IMR-90 (cell line): ENCODE measurements around the gene MGAT5B. TPM values are rescaled to one million over a fixed set of nuclear protein-coding genes. Genes with fewer than 3 reads are reported as not detected.

Experiments
- ATAC-seq: fragments of 200-7000 bp; cut with Tn5 transposase; 2 replicates; pipeline ENCODE4 v1.9.1; 2020; ENCODE audit warnings: low read depth, mild to moderate bottlenecking, moderate library complexity
- BruUV-seq: library from RNA; stranded (reverse); fragments of 400-500 nt; replicated peaks from 2 replicates; lab custom pipeline; 2021; lab: Mats Ljungman, UMichigan
- CTCF ChIA-PET: fragments of 300-600 bp; formaldehyde crosslinking; extraction: SDS; loops from one replicate; lab custom pipeline; 2021; ENCODE audit warnings: antibody characterized with exemption; lab: Yijun Ruan, JAX
- POLR2A ChIA-PET: fragments of 300-600 bp; sonication (Branson Sonifier 250); formaldehyde crosslinking; loops from one replicate; lab custom pipeline; 2022; ENCODE audit warnings: antibody characterized with exemption; ENCODE audit not compliant: unreplicated experiment; lab: Charles Lee
- DNase-seq: peaks from one replicate; pipeline ENCODE4 v3.0.0; 2013
- H2AFZ ChIP-seq: replicated peaks from 2 replicates; pipeline ENCODE3; 2013; ENCODE audit warnings: low read length, mild to moderate bottlenecking; ENCODE audit not compliant: poor library complexity
- H2AK5ac ChIP-seq: 2 replicates; pipeline ENCODE4 v1.6.1; 2013; ENCODE audit warnings: low read depth, low read length, inconsistent platforms
- H2AK9ac ChIP-seq: replicated peaks from 2 replicates; pipeline ENCODE3; 2013; ENCODE audit warnings: mild to moderate bottlenecking, low read depth, low read length, moderate library complexity; ENCODE audit not compliant: poor library complexity
- H2BK120ac ChIP-seq: 2 replicates; pipeline ENCODE4 v1.6.1; 2013; ENCODE audit warnings: low read depth, low read length, inconsistent platforms
- H2BK15ac ChIP-seq: 3 replicates; pipeline ENCODE4 v1.6.1; 2013; ENCODE audit warnings: low read depth, low read length, inconsistent platforms
- H2BK20ac ChIP-seq: 2 replicates; pipeline ENCODE4 v1.6.1; 2013; ENCODE audit warnings: low read depth, mild to moderate bottlenecking, inconsistent platforms, low read length, moderate library complexity
- H2BK5ac ChIP-seq: 2 replicates; pipeline ENCODE4 v1.6.1; 2013; ENCODE audit warnings: mild to moderate bottlenecking, low read depth, low read length, inconsistent platforms; ENCODE audit not compliant: poor library complexity, severe bottlenecking
- H3K14ac ChIP-seq: replicated peaks from 2 replicates; pipeline ENCODE4 v1.6.1; 2013; ENCODE audit warnings: low read depth, low read length, inconsistent platforms
- H3K18ac ChIP-seq: 2 replicates; pipeline ENCODE4 v1.6.1; 2013; ENCODE audit warnings: low read depth, low read length, control low read depth
- H3K23ac ChIP-seq: 2 replicates; pipeline ENCODE4 v1.6.1; 2013; ENCODE audit warnings: low read depth, low read length, inconsistent platforms
- H3K27ac ChIP-seq: 2 replicates; pipeline ENCODE4 v1.5.1; 2013; ENCODE audit warnings: mild to moderate bottlenecking, control low read depth, low read length; ENCODE audit not compliant: insufficient read depth
- H3K27me3 ChIP-seq: 2 replicates; pipeline ENCODE4 v1.6.1; 2013; ENCODE audit warnings: low read length; ENCODE audit not compliant: control insufficient read depth, insufficient read depth
- H3K36me3 ChIP-seq: 2 replicates; pipeline ENCODE4 v1.6.1; 2013; ENCODE audit warnings: low read length, mixed read lengths; ENCODE audit not compliant: control insufficient read depth, insufficient read depth
- H3K4ac ChIP-seq: 2 replicates; pipeline ENCODE4 v1.6.1; 2013; ENCODE audit warnings: low read depth, low read length, inconsistent platforms
- H3K4me1 ChIP-seq: 2 replicates; pipeline ENCODE4 v1.6.1; 2013; ENCODE audit warnings: low read length, mixed read lengths; ENCODE audit not compliant: control insufficient read depth, insufficient read depth
- H3K4me2 ChIP-seq: 2 replicates; pipeline ENCODE4 v1.6.1; 2013; ENCODE audit warnings: low read depth, mild to moderate bottlenecking, control low read depth, low read length, moderate library complexity
- H3K4me3 ChIP-seq: 2 replicates; pipeline ENCODE4 v1.5.1; 2013; ENCODE audit warnings: low read depth, mild to moderate bottlenecking, control low read depth, low read length, moderate library complexity; ENCODE audit not compliant: insufficient read depth
- H3K56ac ChIP-seq: 2 replicates; pipeline ENCODE4 v1.6.1; 2013; ENCODE audit warnings: low read length, inconsistent platforms; ENCODE audit not compliant: insufficient read depth; ENCODE audit errors: extremely low read depth
- H3K79me1 ChIP-seq, 2 experiments: 2 replicates each; pipeline ENCODE4 v1.6.1; 2013; ENCODE audit warnings: low read length in 2 of 2, inconsistent platforms in 1 of 2, low read depth in 1 of 2
- H3K9ac ChIP-seq: 2 replicates; pipeline ENCODE4 v1.6.1; 2013; ENCODE audit warnings: low read depth, low read length, control low read depth
- H3K9me1 ChIP-seq: 2 replicates; pipeline ENCODE4 v1.6.1; 2013; ENCODE audit warnings: low read length, inconsistent platforms; ENCODE audit not compliant: insufficient read depth
- H3K9me3 ChIP-seq: 2 replicates; pipeline ENCODE4 v1.6.1; 2013; ENCODE audit warnings: low read length; ENCODE audit not compliant: control insufficient read depth, insufficient read depth
- H4K20me1 ChIP-seq: 2 replicates; pipeline ENCODE4 v1.6.1; 2013; ENCODE audit warnings: low read length, inconsistent platforms; ENCODE audit not compliant: insufficient read depth
- H4K5ac ChIP-seq: 2 replicates; pipeline ENCODE4 v1.6.1; 2013; ENCODE audit warnings: mild to moderate bottlenecking, low read depth, low read length, control low read depth
- H4K8ac ChIP-seq, 2 experiments: 2 replicates each; pipeline ENCODE4 v1.6.1; 2013; ENCODE audit warnings: low read depth in 2 of 2, low read length in 2 of 2, control low read depth in 1 of 2, inconsistent platforms in 1 of 2
- H4K91ac ChIP-seq: 2 replicates; pipeline ENCODE4 v1.6.1; 2013; ENCODE audit warnings: low read depth, low read length, inconsistent platforms; ENCODE audit not compliant: insufficient read depth
- BHLHE40 ChIP-seq: fragments of 150-350 bp; IDR thresholded peaks from 2 replicates; pipeline ENCODE4 v1.6.1; 2016; ENCODE audit warnings: mild to moderate bottlenecking, low read depth, low read length
- CEBPB ChIP-seq: IDR thresholded peaks from 2 replicates; pipeline ENCODE4 v1.6.1; 2012; ENCODE audit warnings: low read depth, low read length, improper control_type of control experiment
- CHD1 ChIP-seq: IDR thresholded peaks from 2 replicates; pipeline ENCODE4 v1.6.1; 2012; ENCODE audit warnings: low read depth, low read length, improper control_type of control experiment
- FOS ChIP-seq: fragments of 150-350 bp; IDR thresholded peaks from 2 replicates; pipeline ENCODE4 v1.6.1; 2016; ENCODE audit warnings: low read depth, low read length
- MAFK ChIP-seq: IDR thresholded peaks from 2 replicates; pipeline ENCODE4 v1.6.1; 2012; ENCODE audit warnings: low read depth, low read length, improper control_type of control experiment
- MAZ ChIP-seq: IDR thresholded peaks from 2 replicates; pipeline ENCODE4 v1.6.1; 2012; ENCODE audit warnings: low read depth, mild to moderate bottlenecking, low read length, improper control_type of control experiment, moderate library complexity, borderline replicate concordance
- MXI1 ChIP-seq: IDR thresholded peaks from 2 replicates; pipeline ENCODE4 v1.6.1; 2012; ENCODE audit warnings: low read depth, mild to moderate bottlenecking, low read length, moderate library complexity, borderline replicate concordance
- NFE2L2 ChIP-seq: fragments of 150-350 bp; IDR thresholded peaks from 2 replicates; pipeline ENCODE4 v1.6.1; 2016; ENCODE audit warnings: low read depth, mild to moderate bottlenecking, low read length
- POLR2A ChIP-seq: IDR thresholded peaks from 2 replicates; pipeline ENCODE4 v1.6.1; 2012; ENCODE audit warnings: mild to moderate bottlenecking, low read depth, low read length
- RAD21 ChIP-seq: IDR thresholded peaks from 2 replicates; pipeline ENCODE4 v1.6.1; 2012; ENCODE audit warnings: low read length, improper control_type of control experiment
- RCOR1 ChIP-seq: IDR thresholded peaks from 2 replicates; pipeline ENCODE4 v1.6.1; 2012; ENCODE audit warnings: mild to moderate bottlenecking, low read length, improper control_type of control experiment; ENCODE audit not compliant: insufficient replicate concordance
- RFX5 ChIP-seq: IDR thresholded peaks from 2 replicates; pipeline ENCODE4 v1.8.0; 2012; ENCODE audit warnings: low read depth, mild to moderate bottlenecking, low read length, moderate library complexity
- SMC3 ChIP-seq: fragments of 150-350 bp; IDR thresholded peaks from 2 replicates; pipeline ENCODE4 v1.6.1; 2016; ENCODE audit warnings: low read depth, mild to moderate bottlenecking, antibody characterized with exemption, low read length, moderate library complexity
- WGBS, 2 experiments: methylation state at CpG; one replicate each; pipeline versions ENCODE4 v1.1.5 to v1.1.7; 2013; ENCODE audit warnings: missing lambda C conversion rate in 2 of 2; ENCODE audit not compliant: insufficient read length in 1 of 2; ENCODE audit errors: extremely low coverage in 2 of 2; 5-methylcytosine and 5-hydroxymethylcytosine counted together
- dilution Hi-C: fragments of 300-500 bp; cut with HindIII; formaldehyde crosslinking; loops from one replicate; pipeline ENCODE4 v1.14.3; 2018; ENCODE audit warnings: low sequenced_read_pairs; ENCODE audit not compliant: unreplicated experiment
- in situ Hi-C: fragments of 300-500 bp; cut with MboI; formaldehyde crosslinking; loops from 3 replicates; pipeline ENCODE4 v1.14.3; 2019; ENCODE audit warnings: low sequenced_read_pairs, inconsistent platforms, mixed read lengths
- intact Hi-C: fragments of 100-400 bp; cut with micrococcal nuclease; formaldehyde crosslinking; loops from 2 replicates; pipeline ENCODE4 v1.10.0; 2022
- polyA plus RNA-seq, 3 experiments: library from polyadenylated mRNA; depleted of rRNA; stranded (reverse); fragments of >200 nt; gene quantifications; 2 replicates each; pipeline ENCODE4 v1.2.3, GENCODE V29; 2012; ENCODE audit warnings: low replicate concordance in 1 of 3
- total RNA-seq: library from RNA; depleted of rRNA; stranded (reverse); fragments of >200 nt; gene quantifications from 2 replicates; pipeline ENCODE4 v1.2.3, GENCODE V29; 2012
- TF ChIP-seq, protein P1 (sequence below): fragments of 150-350 bp; IDR thresholded peaks from 2 replicates; pipeline ENCODE4 v1.6.1; 2017; ENCODE audit warnings: mild to moderate bottlenecking, antibody characterized with exemption, low read length, low read depth
- TF ChIP-seq, protein P2 (sequence below): fragments of 150-350 bp; IDR thresholded peaks from 2 replicates; pipeline ENCODE4 v1.6.1; 2016; ENCODE audit warnings: low read depth, mild to moderate bottlenecking, low read length, moderate library complexity, borderline replicate concordance
- TF ChIP-seq, protein P3 (sequence below): conservative IDR thresholded peaks from 2 replicates; pipeline ENCODE4 v1.5.1; 2012; ENCODE audit warnings: mild to moderate bottlenecking, low read depth, low read length, improper control_type of control experiment

MGAT5B gene
- total and polyA plus RNA-seq, 2 of the 4 experiments (the other 2 are of a cell fraction), result 0.54 to 2.0 TPM

DNA sequence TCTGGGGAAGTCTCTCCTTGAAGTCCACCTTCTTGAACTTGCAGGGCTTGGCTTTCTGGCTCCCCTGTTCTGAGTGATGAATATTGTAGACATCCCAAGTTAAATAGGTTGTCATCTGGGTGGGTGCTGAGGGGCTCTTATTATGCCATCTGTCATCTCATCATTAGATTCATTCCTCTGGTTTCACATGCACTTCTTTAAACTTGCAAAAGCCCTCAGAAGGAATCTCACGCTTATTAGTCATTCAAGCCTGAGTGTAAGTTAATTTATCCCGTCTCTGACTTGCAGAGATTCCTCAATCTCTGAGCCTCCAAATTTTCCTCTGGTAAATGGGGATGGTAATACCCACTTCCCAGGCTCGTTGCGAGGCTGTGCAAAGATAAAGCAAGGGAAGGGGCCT, 5.7 kb downstream of the MGAT5B start:
- Histone ChIP-seq H3K14ac (no peak overlapping the region), H3K36me3 (no peaks in the 10 kb centered on the region), H3K79me1 (peaks cover 0 to 7% of the 10 kb centered on the region in 2 experiments; a peak in 1 of 4 replicates), H2BK5ac (no peak overlapping the region), H3K56ac (no peak overlapping the region), H3K27me3 (peaks cover 17% of the 10 kb centered on the region), H2BK15ac (no peak overlapping the region), H4K20me1 (peaks cover 7% of the 10 kb centered on the region), H3K9me1 (peaks cover 21% of the 10 kb centered on the region), H2AK9ac (no peak overlapping the region), H3K4ac (no peak overlapping the region), H2BK20ac (peak overlapping the region; percentile 76; the same call in 1 of the 2 replicates), H3K27ac (no peak overlapping the region), H3K9me3 (no peaks in the 10 kb centered on the region; the same call in 1 of the 2 replicates), H3K4me3 (no peak overlapping the region), H2AFZ (peak overlapping the region; percentile 8), H2AK5ac (0 out of 2 replicates have a peak overlapping the region, but pooled peaks have one; percentile 3), H3K4me1 (peaks cover 19% of the 10 kb centered on the region), H3K4me2 (no peak overlapping the region), H4K91ac (no peak overlapping the region), H3K9ac (no peak overlapping the region), H3K23ac (no peak overlapping the region), H4K8ac (no peak overlapping the region), H3K18ac (no peak overlapping the region), H2BK120ac (no peak overlapping the region), H4K5ac (no peak overlapping the region)
- in situ Hi-C loops, result loop anchor here (25.0 kb wide), 1 partner anchor 363 kb away; no protein-coding TSS in a partner anchor
- intact Hi-C loops, result no loop called here
- CTCF ChIA-PET, result no interaction called here
- TF ChIP-seq RAD21 (no peak), CHD1 (no peak), MXI1 (no peak), RFX5 (no peak), MAFK (no peak), RCOR1 (no peak), FOS (no peak), MAZ (no peak), SMC3 (no peak), CEBPB (no peak), BHLHE40 (no peak), NFE2L2 (no peak), POLR2A (no peak)
- TF ChIP-seq, protein P1, sequence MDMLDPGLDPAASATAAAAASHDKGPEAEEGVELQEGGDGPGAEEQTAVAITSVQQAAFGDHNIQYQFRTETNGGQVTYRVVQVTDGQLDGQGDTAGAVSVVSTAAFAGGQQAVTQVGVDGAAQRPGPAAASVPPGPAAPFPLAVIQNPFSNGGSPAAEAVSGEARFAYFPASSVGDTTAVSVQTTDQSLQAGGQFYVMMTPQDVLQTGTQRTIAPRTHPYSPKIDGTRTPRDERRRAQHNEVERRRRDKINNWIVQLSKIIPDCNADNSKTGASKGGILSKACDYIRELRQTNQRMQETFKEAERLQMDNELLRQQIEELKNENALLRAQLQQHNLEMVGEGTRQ, result no peak
- TF ChIP-seq, protein P2, sequence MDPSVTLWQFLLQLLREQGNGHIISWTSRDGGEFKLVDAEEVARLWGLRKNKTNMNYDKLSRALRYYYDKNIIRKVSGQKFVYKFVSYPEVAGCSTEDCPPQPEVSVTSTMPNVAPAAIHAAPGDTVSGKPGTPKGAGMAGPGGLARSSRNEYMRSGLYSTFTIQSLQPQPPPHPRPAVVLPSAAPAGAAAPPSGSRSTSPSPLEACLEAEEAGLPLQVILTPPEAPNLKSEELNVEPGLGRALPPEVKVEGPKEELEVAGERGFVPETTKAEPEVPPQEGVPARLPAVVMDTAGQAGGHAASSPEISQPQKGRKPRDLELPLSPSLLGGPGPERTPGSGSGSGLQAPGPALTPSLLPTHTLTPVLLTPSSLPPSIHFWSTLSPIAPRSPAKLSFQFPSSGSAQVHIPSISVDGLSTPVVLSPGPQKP, result no peak
- TF ChIP-seq, protein P3, sequence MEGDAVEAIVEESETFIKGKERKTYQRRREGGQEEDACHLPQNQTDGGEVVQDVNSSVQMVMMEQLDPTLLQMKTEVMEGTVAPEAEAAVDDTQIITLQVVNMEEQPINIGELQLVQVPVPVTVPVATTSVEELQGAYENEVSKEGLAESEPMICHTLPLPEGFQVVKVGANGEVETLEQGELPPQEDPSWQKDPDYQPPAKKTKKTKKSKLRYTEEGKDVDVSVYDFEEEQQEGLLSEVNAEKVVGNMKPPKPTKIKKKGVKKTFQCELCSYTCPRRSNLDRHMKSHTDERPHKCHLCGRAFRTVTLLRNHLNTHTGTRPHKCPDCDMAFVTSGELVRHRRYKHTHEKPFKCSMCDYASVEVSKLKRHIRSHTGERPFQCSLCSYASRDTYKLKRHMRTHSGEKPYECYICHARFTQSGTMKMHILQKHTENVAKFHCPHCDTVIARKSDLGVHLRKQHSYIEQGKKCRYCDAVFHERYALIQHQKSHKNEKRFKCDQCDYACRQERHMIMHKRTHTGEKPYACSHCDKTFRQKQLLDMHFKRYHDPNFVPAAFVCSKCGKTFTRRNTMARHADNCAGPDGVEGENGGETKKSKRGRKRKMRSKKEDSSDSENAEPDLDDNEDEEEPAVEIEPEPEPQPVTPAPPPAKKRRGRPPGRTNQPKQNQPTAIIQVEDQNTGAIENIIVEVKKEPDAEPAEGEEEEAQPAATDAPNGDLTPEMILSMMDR, result no peak
- ATAC-seq (no peak), DNase-seq (peak; percentile 21)
- dilution Hi-C loops, result no loop called here
- POLR2A ChIA-PET, result no interaction called here
- no TSS peak for BruUV-seq
- no CpG with 5 or more reads among the region's 4 CpGs for WGBS, 2 experiments
